HG03558 (cell line): ENCODE results near the gene MRPL50.
"Not testable (repeated sequence)": the region's sequence is repeated elsewhere in the genome, so short reads cannot be mapped to it uniquely, and the experiment has no call there.

Source experiments
- ATAC-seq: cut with Tn5 transposase; IDR thresholded peaks from one replicate; pipeline ENCODE4 v1.9.1; 2021; ENCODE audit warnings: moderate number of reproducible peaks; ENCODE audit not compliant: unreplicated experiment; ENCODE audit errors: extremely low read depth

Gene MRPL50

GRCh38 chr9:101418518-101419430 is 20.4 kb upstream of the MRPL50 start:
- ATAC-seq: no peak

DNA sequence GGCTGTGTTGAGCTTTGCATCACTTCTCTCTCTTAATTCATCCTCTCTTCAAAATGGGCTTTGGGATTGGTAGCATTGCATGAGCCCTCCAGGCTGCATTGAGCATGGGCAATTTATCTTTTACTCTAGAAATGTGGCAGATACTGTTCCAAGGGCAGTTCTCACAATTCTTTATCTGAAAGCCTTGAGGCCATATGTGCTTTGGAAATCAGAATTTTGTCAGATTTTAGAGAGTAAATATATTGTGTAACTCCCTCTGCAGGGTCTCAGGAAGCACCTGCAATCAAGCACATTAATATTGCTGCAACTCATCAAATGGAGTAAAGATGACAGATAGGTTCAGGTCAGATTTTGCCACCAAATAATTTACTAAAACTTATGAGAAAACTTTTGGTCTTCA is 19.6 kb upstream of the MRPL50 start:
- no peak for ATAC-seq

GRCh38 chr9:101417389-101417788 is 19.0 kb upstream of the MRPL50 start:
- ATAC-seq: no peak

DNA sequence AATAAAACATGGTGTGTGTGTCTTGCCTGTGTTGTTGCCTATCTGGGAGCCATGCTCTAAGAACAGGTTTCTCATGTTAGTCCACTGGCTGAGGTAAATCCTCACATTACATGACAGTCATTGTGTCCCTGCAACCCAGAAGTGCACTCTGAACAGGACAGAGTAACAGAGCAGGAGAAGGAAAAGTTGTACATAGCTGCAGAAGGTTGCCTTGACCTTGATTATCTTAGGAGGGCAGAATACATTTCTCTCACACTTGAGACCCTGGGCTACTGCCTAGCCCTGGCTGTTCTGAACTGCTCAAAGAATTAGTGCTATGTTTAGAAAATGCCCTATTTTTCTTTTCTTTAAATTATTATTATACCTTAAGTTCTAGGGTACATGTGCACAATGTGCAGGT is 17.2 kb upstream of the MRPL50 start:
- no peak for ATAC-seq

GRCh38 chr9:101414839-101415238 is 16.4 kb upstream of the MRPL50 start:
- no peak for ATAC-seq

DNA sequence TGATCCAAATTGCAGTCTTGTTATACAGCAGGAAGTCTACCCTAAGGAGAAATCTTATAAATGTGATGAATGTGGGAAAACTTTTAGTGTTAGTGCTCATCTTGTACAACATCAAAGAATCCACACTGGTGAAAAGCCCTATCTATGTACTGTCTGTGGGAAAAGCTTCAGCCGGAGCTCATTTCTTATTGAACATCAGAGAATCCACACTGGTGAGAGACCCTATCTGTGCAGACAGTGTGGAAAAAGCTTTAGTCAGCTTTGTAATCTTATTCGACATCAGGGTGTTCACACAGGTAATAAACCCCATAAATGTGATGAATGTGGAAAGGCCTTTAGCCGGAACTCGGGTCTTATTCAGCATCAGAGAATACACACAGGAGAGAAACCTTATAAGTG is 10.7 kb upstream of the MRPL50 start:
- ATAC-seq: no peak

- ATAC-seq: no peak
These were observed 10.1 kb upstream of the MRPL50 start for GRCh38 chr9:101408374-101409078.

- no peak for ATAC-seq
These were observed 5.3 kb upstream of the MRPL50 start for GRCh38 chr9:101403516-101404285.

DNA sequence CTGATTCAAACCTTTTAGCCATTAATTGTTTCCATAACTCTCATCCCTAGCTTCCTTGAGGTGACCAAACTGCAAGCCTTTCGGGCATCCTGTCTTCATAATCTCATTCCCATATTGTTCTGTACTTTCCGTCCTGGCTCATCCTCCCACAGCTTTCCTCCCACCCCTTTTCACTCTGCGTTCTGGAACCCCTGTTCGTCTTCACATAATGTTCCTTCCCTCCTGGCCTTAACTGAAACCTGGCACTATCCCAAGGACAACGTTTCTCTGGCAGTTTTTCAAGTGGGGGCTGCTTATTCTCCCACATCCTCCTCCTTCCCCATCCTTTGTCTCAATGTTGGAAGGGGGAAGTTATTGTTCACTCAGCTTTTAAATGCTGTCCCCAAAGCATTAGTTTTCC is 1.7 kb upstream of the MRPL50 start:
- ATAC-seq: no peak

- no peak for ATAC-seq
These were observed 1.2 kb upstream of the MRPL50 start for GRCh38 chr9:101399643-101399970.

GRCh38 chr9:101398930-101399642 is 668 bp upstream of the MRPL50 start:
- ATAC-seq: no peak

GRCh38 chr9:101397746-101398067 is 711 bp downstream of the MRPL50 start:
- no peak for ATAC-seq

GRCh38 chr9:101394687-101395086 is 3.7 kb downstream of the MRPL50 start:
- no peak for ATAC-seq

DNA sequence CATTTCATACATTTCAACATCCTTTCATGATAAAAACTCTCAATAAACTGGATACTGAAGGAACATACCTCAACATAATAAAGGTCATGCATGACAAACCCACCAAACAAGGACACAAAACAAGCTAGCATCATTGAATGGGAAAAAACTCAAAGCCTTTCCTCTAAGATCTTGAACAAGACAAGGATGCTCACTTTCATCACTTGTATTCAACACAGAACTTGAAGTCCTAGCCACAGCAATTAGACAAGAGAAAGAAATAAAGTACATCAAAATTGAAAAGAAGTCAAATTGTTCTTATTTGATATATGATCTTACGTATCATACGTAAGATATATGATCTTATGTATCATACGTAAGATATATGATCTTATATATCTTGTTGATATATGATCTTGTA is 5.3 kb downstream of the MRPL50 start:
- ATAC-seq: no peak

DNA sequence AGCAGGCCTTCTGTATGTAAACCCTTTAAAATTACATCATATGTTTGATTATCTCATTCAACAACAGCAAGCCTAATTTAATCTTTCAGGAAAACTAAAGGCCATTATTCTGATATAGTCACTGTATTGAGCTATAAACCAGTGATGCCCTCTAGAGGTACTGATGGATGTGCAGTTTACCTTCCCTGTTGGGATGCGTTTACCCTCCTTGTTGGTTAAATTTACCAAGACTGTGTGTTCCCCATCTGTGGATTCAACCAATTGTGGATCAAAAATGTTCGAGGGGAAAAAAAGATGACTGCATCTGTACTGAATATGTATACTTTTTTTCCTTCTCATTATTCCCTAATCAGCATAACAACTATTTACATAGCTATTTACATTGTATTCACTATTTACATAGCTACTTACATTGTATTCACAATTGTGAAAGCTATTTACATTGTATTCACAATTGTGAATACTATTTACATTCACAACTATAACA is 9.9 kb downstream of the MRPL50 start:
- ATAC-seq: no peak

DNA sequence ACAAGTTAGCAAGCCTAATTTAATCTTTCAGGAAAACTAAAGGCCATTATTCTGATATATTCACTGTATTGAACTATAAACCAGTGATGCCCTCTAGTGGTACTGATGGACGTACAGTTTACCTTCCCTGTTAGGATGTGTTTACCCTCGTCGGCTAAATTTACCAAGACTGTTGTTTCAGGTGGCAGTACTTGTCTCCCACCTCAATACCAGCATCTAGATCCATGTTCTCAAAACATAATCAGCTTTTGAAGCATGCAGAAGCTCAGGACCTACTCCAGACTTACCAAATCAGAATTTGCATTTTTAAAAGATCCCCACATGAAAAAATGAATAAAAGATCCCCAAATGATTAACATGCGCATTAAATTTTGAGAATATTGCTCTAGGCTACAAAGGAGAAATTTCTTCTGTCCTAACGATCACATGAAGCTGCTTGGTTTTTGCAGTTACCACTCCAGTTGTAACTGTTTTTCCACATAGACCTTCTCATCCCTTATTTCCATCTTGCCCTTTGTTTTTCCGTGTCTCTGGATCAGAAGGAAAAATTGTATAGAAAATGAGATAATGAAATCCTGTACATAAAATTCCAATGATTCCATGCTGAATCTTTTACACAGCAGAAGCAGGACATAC is 10.4 kb downstream of the MRPL50 start:
- ATAC-seq: no peak

- not testable (repeated sequence) for ATAC-seq
These were observed 13.4 kb downstream of the MRPL50 start, which contains the start of gene BAAT for GRCh38 chr9:101384873-101385536. Gene BAAT (minus strand): TSS chr9:101385006. CDS start chr9:101371404, 13,602 bp downstream.

GRCh38 chr9:101383361-101383760 is 15.1 kb downstream of the MRPL50 start:
- no peak for ATAC-seq

DNA sequence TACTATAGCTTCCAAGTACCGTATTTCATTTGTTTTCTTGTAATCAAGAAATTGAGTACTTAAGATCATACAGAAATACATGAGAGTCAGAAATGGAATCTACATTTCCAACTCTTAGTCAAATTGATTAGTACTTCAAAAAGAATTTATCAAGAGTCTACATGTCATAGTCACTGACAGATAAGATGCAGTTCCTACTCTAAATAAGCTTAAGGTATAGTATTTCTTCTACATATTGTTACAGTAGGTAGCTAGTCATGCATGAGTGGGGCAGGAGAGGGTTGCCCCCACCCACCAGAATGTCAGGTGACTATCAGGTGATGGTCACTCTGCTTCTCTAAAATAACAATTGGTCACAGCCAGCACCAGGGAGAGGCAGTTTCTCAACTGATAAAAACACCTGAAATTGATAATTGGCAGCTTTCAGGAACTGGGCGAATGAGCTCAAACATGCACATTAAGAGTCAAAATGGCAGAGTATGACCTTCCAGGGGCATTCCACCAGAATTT is 16.5 kb downstream of the MRPL50 start:
- no peak for ATAC-seq
